IMR-90 (cell line): Measurements from ENCODE around the gene TFB2M. TPM values are rescaled to one million over a fixed set of nuclear protein-coding genes. Genes with fewer than 3 reads are reported as not detected.

ENCODE experiments used
- ATAC-seq: fragments of 200-7000 bp; cut with Tn5 transposase; 2 replicates; pipeline ENCODE4 v1.9.1; 2020; ENCODE audit warnings: low read depth, mild to moderate bottlenecking, moderate library complexity
- BruUV-seq: library from RNA; stranded (reverse); fragments of 400-500 nt; replicated peaks from 2 replicates; lab custom pipeline; 2021; lab: Mats Ljungman, UMichigan
- CTCF ChIA-PET: fragments of 300-600 bp; formaldehyde crosslinking; extraction: SDS; loops from one replicate; lab custom pipeline; 2021; ENCODE audit warnings: antibody characterized with exemption; lab: Yijun Ruan, JAX
- POLR2A ChIA-PET: fragments of 300-600 bp; sonication (Branson Sonifier 250); formaldehyde crosslinking; loops from one replicate; lab custom pipeline; 2022; ENCODE audit warnings: antibody characterized with exemption; ENCODE audit not compliant: unreplicated experiment; lab: Charles Lee
- DNase-seq: peaks from one replicate; pipeline ENCODE4 v3.0.0; 2013
- H2AFZ ChIP-seq: replicated peaks from 2 replicates; pipeline ENCODE3; 2013; ENCODE audit warnings: low read length, mild to moderate bottlenecking; ENCODE audit not compliant: poor library complexity
- H2AK5ac ChIP-seq: 2 replicates; pipeline ENCODE4 v1.6.1; 2013; ENCODE audit warnings: low read depth, low read length, inconsistent platforms
- H2AK9ac ChIP-seq: replicated peaks from 2 replicates; pipeline ENCODE3; 2013; ENCODE audit warnings: mild to moderate bottlenecking, low read depth, low read length, moderate library complexity; ENCODE audit not compliant: poor library complexity
- H2BK120ac ChIP-seq: 2 replicates; pipeline ENCODE4 v1.6.1; 2013; ENCODE audit warnings: low read depth, low read length, inconsistent platforms
- H2BK15ac ChIP-seq: 3 replicates; pipeline ENCODE4 v1.6.1; 2013; ENCODE audit warnings: low read depth, low read length, inconsistent platforms
- H2BK20ac ChIP-seq: 2 replicates; pipeline ENCODE4 v1.6.1; 2013; ENCODE audit warnings: low read depth, mild to moderate bottlenecking, inconsistent platforms, low read length, moderate library complexity
- H2BK5ac ChIP-seq: 2 replicates; pipeline ENCODE4 v1.6.1; 2013; ENCODE audit warnings: mild to moderate bottlenecking, low read depth, low read length, inconsistent platforms; ENCODE audit not compliant: poor library complexity, severe bottlenecking
- H3K14ac ChIP-seq: replicated peaks from 2 replicates; pipeline ENCODE4 v1.6.1; 2013; ENCODE audit warnings: low read depth, low read length, inconsistent platforms
- H3K18ac ChIP-seq: 2 replicates; pipeline ENCODE4 v1.6.1; 2013; ENCODE audit warnings: low read depth, low read length, control low read depth
- H3K23ac ChIP-seq: 2 replicates; pipeline ENCODE4 v1.6.1; 2013; ENCODE audit warnings: low read depth, low read length, inconsistent platforms
- H3K27ac ChIP-seq: 2 replicates; pipeline ENCODE4 v1.5.1; 2013; ENCODE audit warnings: mild to moderate bottlenecking, control low read depth, low read length; ENCODE audit not compliant: insufficient read depth
- H3K27me3 ChIP-seq: 2 replicates; pipeline ENCODE4 v1.6.1; 2013; ENCODE audit warnings: low read length; ENCODE audit not compliant: control insufficient read depth, insufficient read depth
- H3K36me3 ChIP-seq: 2 replicates; pipeline ENCODE4 v1.6.1; 2013; ENCODE audit warnings: low read length, mixed read lengths; ENCODE audit not compliant: control insufficient read depth, insufficient read depth
- H3K4ac ChIP-seq: 2 replicates; pipeline ENCODE4 v1.6.1; 2013; ENCODE audit warnings: low read depth, low read length, inconsistent platforms
- H3K4me1 ChIP-seq: 2 replicates; pipeline ENCODE4 v1.6.1; 2013; ENCODE audit warnings: low read length, mixed read lengths; ENCODE audit not compliant: control insufficient read depth, insufficient read depth
- H3K4me2 ChIP-seq: 2 replicates; pipeline ENCODE4 v1.6.1; 2013; ENCODE audit warnings: low read depth, mild to moderate bottlenecking, control low read depth, low read length, moderate library complexity
- H3K4me3 ChIP-seq: 2 replicates; pipeline ENCODE4 v1.5.1; 2013; ENCODE audit warnings: low read depth, mild to moderate bottlenecking, control low read depth, low read length, moderate library complexity; ENCODE audit not compliant: insufficient read depth
- H3K56ac ChIP-seq: 2 replicates; pipeline ENCODE4 v1.6.1; 2013; ENCODE audit warnings: low read length, inconsistent platforms; ENCODE audit not compliant: insufficient read depth; ENCODE audit errors: extremely low read depth
- H3K79me1 ChIP-seq, 2 experiments: 2 replicates each; pipeline ENCODE4 v1.6.1; 2013; ENCODE audit warnings: low read length in 2 of 2, inconsistent platforms in 1 of 2, low read depth in 1 of 2
- H3K9ac ChIP-seq: 2 replicates; pipeline ENCODE4 v1.6.1; 2013; ENCODE audit warnings: low read depth, low read length, control low read depth
- H3K9me1 ChIP-seq: 2 replicates; pipeline ENCODE4 v1.6.1; 2013; ENCODE audit warnings: low read length, inconsistent platforms; ENCODE audit not compliant: insufficient read depth
- H3K9me3 ChIP-seq: 2 replicates; pipeline ENCODE4 v1.6.1; 2013; ENCODE audit warnings: low read length; ENCODE audit not compliant: control insufficient read depth, insufficient read depth
- H4K20me1 ChIP-seq: 2 replicates; pipeline ENCODE4 v1.6.1; 2013; ENCODE audit warnings: low read length, inconsistent platforms; ENCODE audit not compliant: insufficient read depth
- H4K5ac ChIP-seq: 2 replicates; pipeline ENCODE4 v1.6.1; 2013; ENCODE audit warnings: mild to moderate bottlenecking, low read depth, low read length, control low read depth
- H4K8ac ChIP-seq, 2 experiments: 2 replicates each; pipeline ENCODE4 v1.6.1; 2013; ENCODE audit warnings: low read depth in 2 of 2, low read length in 2 of 2, control low read depth in 1 of 2, inconsistent platforms in 1 of 2
- H4K91ac ChIP-seq: 2 replicates; pipeline ENCODE4 v1.6.1; 2013; ENCODE audit warnings: low read depth, low read length, inconsistent platforms; ENCODE audit not compliant: insufficient read depth
- CTCF ChIP-seq: conservative IDR thresholded peaks from 2 replicates; pipeline ENCODE4 v1.5.1; 2012; ENCODE audit warnings: mild to moderate bottlenecking, low read depth, low read length, improper control_type of control experiment
- MAFK ChIP-seq: IDR thresholded peaks from 2 replicates; pipeline ENCODE4 v1.6.1; 2012; ENCODE audit warnings: low read depth, low read length, improper control_type of control experiment
- MXI1 ChIP-seq: IDR thresholded peaks from 2 replicates; pipeline ENCODE4 v1.6.1; 2012; ENCODE audit warnings: low read depth, mild to moderate bottlenecking, low read length, moderate library complexity, borderline replicate concordance
- RFX5 ChIP-seq: IDR thresholded peaks from 2 replicates; pipeline ENCODE4 v1.8.0; 2012; ENCODE audit warnings: low read depth, mild to moderate bottlenecking, low read length, moderate library complexity
- WGBS, 2 experiments: methylation state at CpG; one replicate each; pipeline versions ENCODE4 v1.1.5 to v1.1.7; 2013; ENCODE audit warnings: missing lambda C conversion rate in 2 of 2; ENCODE audit not compliant: insufficient read length in 1 of 2; ENCODE audit errors: extremely low coverage in 2 of 2; 5-methylcytosine and 5-hydroxymethylcytosine counted together
- dilution Hi-C: fragments of 300-500 bp; cut with HindIII; formaldehyde crosslinking; loops from one replicate; pipeline ENCODE4 v1.14.3; 2018; ENCODE audit warnings: low sequenced_read_pairs; ENCODE audit not compliant: unreplicated experiment
- in situ Hi-C: fragments of 300-500 bp; cut with MboI; formaldehyde crosslinking; loops from 3 replicates; pipeline ENCODE4 v1.14.3; 2019; ENCODE audit warnings: low sequenced_read_pairs, inconsistent platforms, mixed read lengths
- intact Hi-C: fragments of 100-400 bp; cut with micrococcal nuclease; formaldehyde crosslinking; loops from 2 replicates; pipeline ENCODE4 v1.10.0; 2022
- polyA plus RNA-seq, 3 experiments: library from polyadenylated mRNA; depleted of rRNA; stranded (reverse); fragments of >200 nt; gene quantifications; 2 replicates each; pipeline ENCODE4 v1.2.3, GENCODE V29; 2012; ENCODE audit warnings: low replicate concordance in 1 of 3
- total RNA-seq: library from RNA; depleted of rRNA; stranded (reverse); fragments of >200 nt; gene quantifications from 2 replicates; pipeline ENCODE4 v1.2.3, GENCODE V29; 2012

Gene TFB2M
- total and polyA plus RNA-seq, 2 of the 4 experiments (the other 2 are of a cell fraction): 13.3 to 15.7 TPM

- Histone ChIP-seq H4K20me1 (no peaks in the 10 kb centered on the region), H3K4ac (no peak overlapping the region), H2BK20ac (no peak overlapping the region), H3K27me3 (peaks cover 13% of the 10 kb centered on the region), H4K91ac (no peak overlapping the region), H3K36me3 (no peaks in the 10 kb centered on the region), H2AK9ac (no peak overlapping the region), H3K18ac (no peak overlapping the region), H3K4me1 (no peaks in the 10 kb centered on the region), H3K23ac (no peak overlapping the region), H4K8ac (no peak overlapping the region), H3K56ac (no peak overlapping the region), H4K5ac (no peak overlapping the region), H2AFZ (no peak overlapping the region), H3K9me3 (peaks cover 13% of the 10 kb centered on the region), H3K79me1 (no peaks in the 10 kb centered on the region), H2BK5ac (no peak overlapping the region), H2AK5ac (no peak overlapping the region), H2BK15ac (no peak overlapping the region), H2BK120ac (no peak overlapping the region), H3K9me1 (no peaks in the 10 kb centered on the region), H3K9ac (no peak overlapping the region), H3K4me3 (no peak overlapping the region), H3K14ac (no peak overlapping the region), H3K4me2 (no peak overlapping the region), H3K27ac (no peak overlapping the region)
- WGBS, 2 experiments: no CpG with 5 or more reads among the region's 1 CpG
- ATAC-seq (no peak), DNase-seq (no peak)
- intact Hi-C loops (no loop called here), in situ Hi-C loops (no loop called here), dilution Hi-C loops (no loop called here)
- TF ChIP-seq MAFK (no peak), MXI1 (no peak), RFX5 (no peak), CTCF (no peak)
- POLR2A ChIA-PET: no interaction called here
- CTCF ChIA-PET: no interaction called here
- no TSS peak for BruUV-seq
Measured at GRCh38 chr1:246534114-246534513, 31.9 kb downstream of the TFB2M start.
